ENCODE measurements around the gene VPS41. TPM values are rescaled to one million over a fixed set of nuclear protein-coding genes. Genes with fewer than 3 reads are reported as not detected.

Gene VPS41
- total and polyA plus RNA-seq, 2 of the 13 experiments (the other 11 are each of a cell fraction or from before 2014, with no cell fraction given) = 12.1 to 43.4 TPM

- Histone ChIP-seq H3K27me3 (ENCODE audit: control insufficient read depth in 1 of 2, insufficient read depth in 2 of 2, low read length in 2 of 2) (no peaks in the 10 kb centered on the region), H2AFZ (ENCODE audit: low read length) (no peak overlapping the region), H3K4me1 (ENCODE audit: insufficient read depth, low read length) (no peaks in the 10 kb centered on the region), H3K4me2 (ENCODE audit: low read depth, low read length) (no peak overlapping the region), H3K9ac (ENCODE audit: insufficient read depth, low read depth, low read length) (no peak overlapping the region), H3K36me3 (replicated peaks in 1 of 2; ENCODE audit: control insufficient read depth in 1 of 2, insufficient read depth in 2 of 2, low read length in 2 of 2) (peaks cover 3 to 4% of the 10 kb centered on the region in 2 experiments; a peak in 3 of 5 replicates), H3K27ac (ENCODE audit: extremely low read length, insufficient read depth, low read length) (no peak overlapping the region), H3K4me3 (replicated peaks in 1 of 3; ENCODE audit: insufficient read depth in 1 of 3, low read depth in 2 of 3, low read length in 3 of 3) (no peak overlapping the region), H4K20me1 (ENCODE audit: insufficient read depth, low read length) (no peaks in the 10 kb centered on the region), H3K79me2 (ENCODE audit: insufficient read depth, low read length) (no peaks in the 10 kb centered on the region), H3K9me3 (ENCODE audit: low read length) (no peaks in the 10 kb centered on the region)
- ATAC-seq = no peak
- no TSS peak for BruUV-seq (replicated peaks)
- no peak for FAIRE-seq
- no peak for DNase-seq (ENCODE audit: low spot score)
- ChIA-PET CTCF (ENCODE audit: low intra/inter-chr PET ratio, low total read pairs) (no interaction called here), POLR2A (no interaction called here)
- TF ChIP-seq ZNF446 (CRISPR knock-in tag; IDR thresholded peaks at IDR 0.05) = no peak
- TF ChIP-seq ZFP36 (IDR thresholded peaks at IDR 0.05; ENCODE audit: borderline replicate concordance, low read depth, low read length, partially characterized antibody) = no peak
- no peak for TF ChIP-seq ZFP41 (CRISPR knock-in tag; IDR thresholded peaks at IDR 0.05; ENCODE audit: borderline replicate concordance)
- in situ Hi-C loops (cut with HindIII; ENCODE audit: extremely low pct_ligation_motif_present, low pct_unique_long_range_greater_than_20kb) (no loop called here), intact Hi-C loops (cut with micrococcal nuclease; ENCODE audit: unreplicated experiment) (no loop called here)
- 98% methylated on average over 3 of the region's 4 CpGs for WGBS (ENCODE audit: low lambda C conversion rate)
Observed at GRCh38 chr7:38736138-38736537, 172.9 kb downstream of the VPS41 start.

GRCh38 chr7:38731215-38731614, 177.8 kb downstream of the VPS41 start:
- WGBS (ENCODE audit: low lambda C conversion rate) = 100% methylated on average over 2 of the region's 2 CpGs
- Histone ChIP-seq H3K9me3 (ENCODE audit: low read length) (no peaks in the 10 kb centered on the region), H3K9ac (ENCODE audit: insufficient read depth, low read depth, low read length) (no peak overlapping the region), H3K27me3 (ENCODE audit: control insufficient read depth in 1 of 2, insufficient read depth in 2 of 2, low read length in 2 of 2) (no peaks in the 10 kb centered on the region), H3K36me3 (replicated peaks in 1 of 2; ENCODE audit: control insufficient read depth in 1 of 2, insufficient read depth in 2 of 2, low read length in 2 of 2) (0 out of 5 replicates have a peak, but pooled peaks cover 0 to 7% of the 10 kb centered on the region in 2 experiments), H3K27ac (ENCODE audit: extremely low read length, insufficient read depth, low read length) (no peak overlapping the region), H4K20me1 (ENCODE audit: insufficient read depth, low read length) (no peaks in the 10 kb centered on the region), H3K4me2 (ENCODE audit: low read depth, low read length) (no peak overlapping the region), H3K79me2 (ENCODE audit: insufficient read depth, low read length) (no peaks in the 10 kb centered on the region), H3K4me1 (ENCODE audit: insufficient read depth, low read length) (no peaks in the 10 kb centered on the region), H3K4me3 (replicated peaks in 1 of 3; ENCODE audit: insufficient read depth in 1 of 3, low read depth in 2 of 3, low read length in 3 of 3) (no peak overlapping the region), H2AFZ (ENCODE audit: low read length) (no peak overlapping the region)
- ATAC-seq = no peak
- in situ Hi-C loops (cut with HindIII; ENCODE audit: extremely low pct_ligation_motif_present, low pct_unique_long_range_greater_than_20kb) = no loop called here
- no peak for TF ChIP-seq ZNF607 (CRISPR knock-in tag; IDR thresholded peaks at IDR 0.05; ENCODE audit: borderline replicate concordance)
- TF ChIP-seq KLF16 (CRISPR knock-in tag; IDR thresholded peaks at IDR 0.05) = no peak
- TF ChIP-seq THRA (CRISPR knock-in tag; IDR thresholded peaks at IDR 0.05; ENCODE audit: borderline replicate concordance) = no peak
- TF ChIP-seq SP1 (IDR thresholded peaks at IDR 0.05) = no peak
- TF ChIP-seq SP1 (CRISPR knock-in tag; IDR thresholded peaks at IDR 0.05) = no peak
- TF ChIP-seq POGZ (CRISPR knock-in tag; IDR thresholded peaks at IDR 0.05) = no peak
- TF ChIP-seq NFE2L2 (IDR thresholded peaks at IDR 0.05; ENCODE audit: low read length) = no peak
- TF ChIP-seq GFI1 (CRISPR knock-in tag; IDR thresholded peaks at IDR 0.05; ENCODE audit: borderline replicate concordance) = no peak
- TF ChIP-seq NFRKB (IDR thresholded peaks at IDR 0.05) = no peak
- TF ChIP-seq TCF7 (IDR thresholded peaks at IDR 0.05; ENCODE audit: low read depth) = no peak
- no peak for TF ChIP-seq CENPX (CRISPR knock-in tag; IDR thresholded peaks at IDR 0.05)
- no peak for TF ChIP-seq LCORL (IDR thresholded peaks at IDR 0.05)
- TF ChIP-seq LCORL (CRISPR knock-in tag; IDR thresholded peaks at IDR 0.05) = no peak
- TF ChIP-seq ZBTB25 (CRISPR knock-in tag; IDR thresholded peaks at IDR 0.05) = no peak
- no peak for TF ChIP-seq DNMT3B (CRISPR knock-in tag; conservative IDR thresholded peaks at IDR 0.05)
- CTCF ChIA-PET (ENCODE audit: low intra/inter-chr PET ratio, low total read pairs) = no interaction called here
- no TSS peak for BruUV-seq (replicated peaks)
- DNase-seq (ENCODE audit: low spot score) = no peak
- POLR2A ChIA-PET = no interaction called here
- no peak for FAIRE-seq
- intact Hi-C loops (cut with micrococcal nuclease; ENCODE audit: unreplicated experiment) = no loop called here

Data from HepG2 (cell line).